ENCODE data around the gene SYMPK. TPM values are rescaled to one million over a fixed set of nuclear protein-coding genes. Genes with fewer than 3 reads are reported as not detected.

SYMPK gene
- total RNA-seq, 1 experiment from 2014 or later = 86.2 TPM

DNA sequence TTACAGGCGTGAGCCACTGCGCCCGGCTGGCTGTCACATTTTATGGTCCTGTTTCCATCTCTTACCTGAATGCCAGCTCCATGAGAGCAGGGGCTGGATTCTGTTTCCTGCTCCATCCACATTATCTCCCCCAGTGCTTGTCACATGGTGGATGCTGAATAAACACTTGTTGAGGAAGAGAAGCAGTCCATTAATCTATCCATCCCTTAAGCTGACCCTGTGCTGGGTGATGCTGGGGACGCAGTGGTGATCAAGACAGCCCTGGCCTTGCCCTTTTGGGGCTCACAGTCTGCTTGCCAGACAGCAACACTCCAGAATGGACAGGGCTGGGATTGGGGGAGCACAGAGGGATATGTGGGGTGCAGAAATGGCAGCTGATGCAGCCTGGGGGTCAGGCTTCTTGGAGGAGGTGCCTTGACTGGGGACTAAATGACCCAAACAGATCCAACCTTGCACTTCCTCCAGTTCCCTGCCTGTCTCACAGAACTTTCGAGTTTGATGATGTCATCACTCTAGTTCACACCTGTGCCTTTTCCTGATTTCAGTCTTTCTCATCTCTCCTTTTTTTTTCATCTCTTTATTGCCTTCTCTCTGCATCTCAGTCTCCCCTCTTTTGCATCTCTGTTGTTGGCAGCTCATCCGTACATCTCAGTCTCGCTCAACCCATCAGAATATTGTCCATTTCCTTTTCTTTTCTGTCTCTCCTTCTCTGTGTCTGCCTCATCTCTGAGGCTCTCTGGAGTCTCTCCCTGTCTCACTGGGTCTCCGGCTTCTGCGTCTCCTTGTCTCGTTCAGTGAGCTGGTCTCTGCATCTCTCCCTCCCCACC lies 18.3 kb upstream of the SYMPK start:
- TF ChIP-seq, protein P1, sequence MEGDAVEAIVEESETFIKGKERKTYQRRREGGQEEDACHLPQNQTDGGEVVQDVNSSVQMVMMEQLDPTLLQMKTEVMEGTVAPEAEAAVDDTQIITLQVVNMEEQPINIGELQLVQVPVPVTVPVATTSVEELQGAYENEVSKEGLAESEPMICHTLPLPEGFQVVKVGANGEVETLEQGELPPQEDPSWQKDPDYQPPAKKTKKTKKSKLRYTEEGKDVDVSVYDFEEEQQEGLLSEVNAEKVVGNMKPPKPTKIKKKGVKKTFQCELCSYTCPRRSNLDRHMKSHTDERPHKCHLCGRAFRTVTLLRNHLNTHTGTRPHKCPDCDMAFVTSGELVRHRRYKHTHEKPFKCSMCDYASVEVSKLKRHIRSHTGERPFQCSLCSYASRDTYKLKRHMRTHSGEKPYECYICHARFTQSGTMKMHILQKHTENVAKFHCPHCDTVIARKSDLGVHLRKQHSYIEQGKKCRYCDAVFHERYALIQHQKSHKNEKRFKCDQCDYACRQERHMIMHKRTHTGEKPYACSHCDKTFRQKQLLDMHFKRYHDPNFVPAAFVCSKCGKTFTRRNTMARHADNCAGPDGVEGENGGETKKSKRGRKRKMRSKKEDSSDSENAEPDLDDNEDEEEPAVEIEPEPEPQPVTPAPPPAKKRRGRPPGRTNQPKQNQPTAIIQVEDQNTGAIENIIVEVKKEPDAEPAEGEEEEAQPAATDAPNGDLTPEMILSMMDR (IDR thresholded peaks at IDR 0.05; ENCODE audit: unreplicated experiment) = no peak
- no peak overlapping the region for H3K4me3 Mint-ChIP-seq (ENCODE audit: unreplicated experiment)
- no peak overlapping the region for H3K27ac Mint-ChIP-seq (ENCODE audit: low read depth, unreplicated experiment)
- peaks cover 17% of the 10 kb centered on the region for H3K27me3 Mint-ChIP-seq (ENCODE audit: insufficient read depth, unreplicated experiment)
- peaks cover 12% of the 10 kb centered on the region for H3K36me3 Mint-ChIP-seq (ENCODE audit: insufficient read depth, unreplicated experiment)
- intact Hi-C loops (cut with micrococcal nuclease) = loop anchor here (10.0 kb wide), 1 partner anchor 114 kb away; the partner anchor contains the start of gene CCDC61
- DNase-seq (ENCODE audit: unreplicated experiment) = no peak
- POLR2A ChIA-PET = interaction anchor here (3.4 kb wide), 1 partner anchor 18 kb away, joined by 12 read pairs; the partner anchor contains the start of genes FOXA3 and SYMPK
- H3K9me3 Mint-ChIP-seq (ENCODE audit: unreplicated experiment) = no peaks in the 10 kb centered on the region
- CTCF ChIA-PET = interaction anchor here (0.6 to 1.7 kb wide), 7 partner anchors 12 to 201 kb away, joined by 3 to 7 read pairs (median 3); partner anchors contain the start of gene MYPOP
- H3K4me1 Mint-ChIP-seq (ENCODE audit: insufficient read depth, unreplicated experiment) = peaks cover 10% of the 10 kb centered on the region
- no TSS peak for BruUV-seq (replicated peaks)

DNA sequence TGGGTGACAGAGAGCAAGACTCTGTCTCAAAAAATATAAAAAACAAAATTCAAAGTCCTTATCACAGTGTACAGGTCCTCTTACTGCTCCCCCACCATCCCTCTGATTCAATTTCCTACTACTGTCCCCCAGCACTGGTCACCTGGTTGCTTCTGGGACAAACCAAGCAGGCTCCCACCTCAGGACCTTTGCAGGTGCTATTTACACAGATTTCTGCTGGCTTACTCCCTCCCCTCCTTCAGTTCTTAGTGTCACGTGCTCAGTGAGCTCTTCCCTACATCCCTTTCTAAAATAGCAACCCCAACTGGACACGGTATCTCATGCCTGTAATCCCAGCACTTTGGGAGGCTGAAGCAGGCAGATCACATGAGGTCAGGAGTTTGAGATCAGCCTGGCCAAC lies 17.0 kb upstream of the SYMPK start:
- TF ChIP-seq, protein P1 (IDR thresholded peaks at IDR 0.05; ENCODE audit: unreplicated experiment) = no peak
- CTCF ChIA-PET = interaction anchor here (1.3 to 1.4 kb wide), 2 partner anchors 14 to 137 kb away, joined by 3 read pairs; no protein-coding TSS in a partner anchor
- Mint-ChIP-seq H3K4me3 (ENCODE audit: unreplicated experiment) (no peak overlapping the region), H3K4me1 (ENCODE audit: insufficient read depth, unreplicated experiment) (peaks cover 7% of the 10 kb centered on the region), H3K36me3 (ENCODE audit: insufficient read depth, unreplicated experiment) (peaks cover 7% of the 10 kb centered on the region), H3K9me3 (ENCODE audit: unreplicated experiment) (no peaks in the 10 kb centered on the region), H3K27me3 (ENCODE audit: insufficient read depth, unreplicated experiment) (peaks cover 31% of the 10 kb centered on the region), H3K27ac (ENCODE audit: low read depth, unreplicated experiment) (no peak overlapping the region)
- no peak for DNase-seq (ENCODE audit: unreplicated experiment)
- intact Hi-C loops (cut with micrococcal nuclease) = loop anchor here (10.0 kb wide), 1 partner anchor 115 kb away; the partner anchor contains the start of gene CCDC61
- POLR2A ChIA-PET = interaction anchor here (3.4 kb wide), 1 partner anchor 16 kb away, joined by 12 read pairs; the partner anchor contains the start of genes FOXA3 and SYMPK
- BruUV-seq (replicated peaks) = no TSS peak

DNA sequence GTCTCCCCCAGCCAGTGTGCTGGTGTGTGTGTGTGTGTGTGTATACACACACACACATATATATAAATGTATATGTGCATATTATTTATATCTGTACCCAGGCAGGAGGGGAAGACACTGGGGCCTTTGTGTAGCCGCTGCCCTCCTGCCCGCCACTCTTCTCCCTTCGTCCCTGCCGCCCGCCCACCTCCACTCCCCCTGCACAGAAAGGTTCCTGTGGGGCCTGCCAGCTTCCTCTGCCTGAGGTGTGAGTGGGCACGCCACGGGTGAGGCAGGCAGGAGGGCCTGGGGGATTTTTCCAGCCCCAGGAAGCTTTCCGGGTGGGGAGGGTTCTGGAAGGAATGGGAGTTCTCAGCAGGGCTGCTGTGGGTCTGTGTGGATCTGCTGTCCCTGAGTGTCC lies 16.1 kb upstream of the SYMPK start:
- no peak overlapping the region for H3K27ac Mint-ChIP-seq (ENCODE audit: low read depth, unreplicated experiment)
- ChIA-PET POLR2A (interaction anchor here (0.6 kb wide), 1 partner anchor 76 kb away, joined by 3 read pairs; no protein-coding TSS in a partner anchor), CTCF (interaction anchor here (0.7 kb wide), 3 partner anchors 62 to 485 kb away, joined by 3 read pairs; no protein-coding TSS in a partner anchor)
- peaks cover 7% of the 10 kb centered on the region for H3K4me1 Mint-ChIP-seq (ENCODE audit: insufficient read depth, unreplicated experiment)
- H3K4me3 Mint-ChIP-seq (ENCODE audit: unreplicated experiment) = no peak overlapping the region
- DNase-seq (ENCODE audit: unreplicated experiment) = no peak
- intact Hi-C loops (cut with micrococcal nuclease) = no loop called here
- no peaks in the 10 kb centered on the region for H3K9me3 Mint-ChIP-seq (ENCODE audit: unreplicated experiment)
- peaks cover 6% of the 10 kb centered on the region for H3K36me3 Mint-ChIP-seq (ENCODE audit: insufficient read depth, unreplicated experiment)
- TF ChIP-seq, protein P1 (IDR thresholded peaks at IDR 0.05; ENCODE audit: unreplicated experiment) = no peak
- BruUV-seq (replicated peaks) = no TSS peak
- H3K27me3 Mint-ChIP-seq (ENCODE audit: insufficient read depth, unreplicated experiment) = peaks cover 40% of the 10 kb centered on the region

DNA sequence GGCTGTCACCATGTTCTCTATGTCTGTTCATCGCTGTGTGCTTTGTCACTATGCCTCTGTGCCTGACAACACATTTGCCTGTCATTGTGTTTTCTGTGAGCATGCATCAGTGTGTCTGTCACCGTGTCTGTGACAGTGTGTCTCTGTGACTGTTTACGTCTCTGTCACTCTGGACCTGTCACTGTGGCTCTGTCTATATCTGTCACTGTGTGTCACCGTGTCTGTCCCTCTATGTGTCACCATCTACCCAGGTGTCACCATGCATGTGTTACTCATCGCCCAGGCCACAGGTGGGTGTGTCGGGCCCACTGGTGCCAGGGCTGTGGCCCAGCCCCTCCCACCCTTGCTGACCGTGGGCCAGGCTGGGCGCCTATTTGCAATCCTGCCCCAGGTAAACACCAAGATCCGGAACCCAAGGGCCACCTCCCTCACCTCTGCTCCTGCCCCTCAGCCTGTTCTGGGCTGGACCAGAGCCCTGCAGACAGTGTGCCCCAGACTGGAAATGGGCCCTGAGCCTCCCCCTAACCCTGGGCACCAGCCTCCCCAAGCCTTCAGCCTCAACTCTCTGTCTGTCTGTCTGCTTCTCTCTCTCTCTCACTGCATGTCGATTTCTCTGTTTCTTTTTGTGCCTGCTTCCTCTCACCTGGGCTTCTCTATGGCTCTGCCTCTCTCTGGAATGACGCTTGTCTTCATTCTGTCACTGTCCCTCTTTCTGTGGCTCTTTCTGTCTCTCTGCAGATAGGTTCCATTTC lies 15.3 kb upstream of the SYMPK start:
- intact Hi-C loops (cut with micrococcal nuclease) = no loop called here
- H3K4me3 Mint-ChIP-seq (ENCODE audit: unreplicated experiment) = no peak overlapping the region
- H3K27me3 Mint-ChIP-seq (ENCODE audit: insufficient read depth, unreplicated experiment) = peaks cover 46% of the 10 kb centered on the region
- H3K27ac Mint-ChIP-seq (ENCODE audit: low read depth, unreplicated experiment) = no peak overlapping the region
- TF ChIP-seq, protein P1 (IDR thresholded peaks at IDR 0.05; ENCODE audit: unreplicated experiment) = no peak
- H3K36me3 Mint-ChIP-seq (ENCODE audit: insufficient read depth, unreplicated experiment) = no peaks in the 10 kb centered on the region
- peaks cover 2% of the 10 kb centered on the region for H3K4me1 Mint-ChIP-seq (ENCODE audit: insufficient read depth, unreplicated experiment)
- POLR2A ChIA-PET = no interaction called here
- CTCF ChIA-PET = interaction anchor here (0.6 to 0.7 kb wide), 3 partner anchors 61 to 459 kb away, joined by 3 read pairs; no protein-coding TSS in a partner anchor
- no peak for DNase-seq (ENCODE audit: unreplicated experiment)
- H3K9me3 Mint-ChIP-seq (ENCODE audit: unreplicated experiment) = no peaks in the 10 kb centered on the region
- BruUV-seq (replicated peaks) = no TSS peak

Measured in MCF 10A (cell line).